Measurements from ENCODE around the gene WDR5B. TPM values are rescaled to one million over a fixed set of nuclear protein-coding genes. Genes with fewer than 3 reads are reported as not detected.

Gene WDR5B
- total RNA-seq, 1 donor from 2014 or later, result 7.2 TPM

GRCh38 chr3:122409446-122409845 lies 6.4 kb downstream of the WDR5B start:
- DNase-seq (ENCODE audit: low spot score), result no peak

- DNase-seq (ENCODE audit: low spot score), result no peak
Measured at GRCh38 chr3:122407946-122408345, 7.9 kb downstream of the WDR5B start.

GRCh38 chr3:122406198-122406597 lies 9.7 kb downstream of the WDR5B start:
- no peak for DNase-seq (ENCODE audit: low spot score)

- DNase-seq (ENCODE audit: low spot score), result no peak
Measured at GRCh38 chr3:122405015-122405414, 10.8 kb downstream of the WDR5B start.

GRCh38 chr3:122403489-122403888 lies 12.4 kb downstream of the WDR5B start:
- no peak for DNase-seq (ENCODE audit: low spot score)

GRCh38 chr3:122398920-122399319 lies 16.9 kb downstream of the WDR5B start:
- no peak for DNase-seq (ENCODE audit: low spot score)

GRCh38 chr3:122397201-122397600 lies 18.7 kb downstream of the WDR5B start:
- no peak for DNase-seq (ENCODE audit: low spot score)

- no peak for DNase-seq (ENCODE audit: low spot score)
Measured at GRCh38 chr3:122396511-122396910, 19.4 kb downstream of the WDR5B start.

GRCh38 chr3:122395582-122395981 lies 20.3 kb downstream of the WDR5B start:
- DNase-seq (ENCODE audit: low spot score), result no peak

GRCh38 chr3:122394173-122394572 lies 21.7 kb downstream of the WDR5B start:
- DNase-seq (ENCODE audit: low spot score), result no peak

- DNase-seq (ENCODE audit: low spot score), result no peak
Measured at GRCh38 chr3:122392868-122393844, 22.7 kb downstream of the WDR5B start.

- DNase-seq (ENCODE audit: low spot score), result no peak
Measured at GRCh38 chr3:122391681-122392446, 24.0 kb downstream of the WDR5B start.

GRCh38 chr3:122390665-122391064 lies 25.2 kb downstream of the WDR5B start:
- DNase-seq (ENCODE audit: low spot score), result no peak

- DNase-seq (ENCODE audit: low spot score), result no peak
Measured at GRCh38 chr3:122389892-122390291, 26.0 kb downstream of the WDR5B start.

GRCh38 chr3:122389197-122389596 lies 26.7 kb downstream of the WDR5B start:
- DNase-seq (ENCODE audit: low spot score), result no peak

GRCh38 chr3:122387709-122388108 lies 28.2 kb downstream of the WDR5B start:
- no peak for DNase-seq (ENCODE audit: low spot score)

- peak; percentile 94 for DNase-seq (ENCODE audit: low spot score)
Measured at GRCh38 chr3:122383771-122384697, 31.8 kb downstream of the WDR5B start, which contains the start of gene FAM162A. Gene FAM162A (plus strand): TSS chr3:122384182. CDS start chr3:122384266, 84 bp downstream.

- peak; percentile 89 for DNase-seq (ENCODE audit: low spot score)
Measured at GRCh38 chr3:122382888-122383666, 32.8 kb downstream of the WDR5B start, which contains the start of gene MIX23. Gene MIX23 (minus strand): TSS chr3:122383231. CDS start chr3:122383224, 7 bp downstream.

- DNase-seq (ENCODE audit: low spot score), result no peak
Measured at GRCh38 chr3:122377975-122378374, 37.9 kb downstream of the WDR5B start.

GRCh38 chr3:122374034-122374433 lies 41.8 kb downstream of the WDR5B start:
- no peak for DNase-seq (ENCODE audit: low spot score)

GRCh38 chr3:122366379-122366749 lies 49.5 kb downstream of the WDR5B start:
- DNase-seq (ENCODE audit: low spot score), result no peak

Data from ureter (tissue), 1 donor.